Stimulated activated CD4-positive, alpha-beta T cell treated with anti-CD3 and anti-CD28 coated beads, Interleukin-2, amount 100 ng/mL, for 4 hours (primary cell): Measurements from ENCODE around the gene HBE1.
"Not testable (repeated sequence)": the region's sequence is repeated elsewhere in the genome, so short reads cannot be mapped to it uniquely, and the experiment has no call there.

Experiments
- DNase-seq: peaks from one replicate; pipeline ENCODE4 v3.0.0-alpha.2; 2020; ENCODE audit warnings: low read depth

HBE1 gene

GRCh38 chr11:5269715-5270147, at the start of gene HBE1:
Gene HBE1 (minus strand): TSS chr11:5269945. CDS start chr11:5269890, 55 bp downstream.
- no peak for DNase-seq

- DNase-seq: no peak
Measured at GRCh38 chr11:5317292-5317691, 47.5 kb upstream of the HBE1 start.

- not testable (repeated sequence) for DNase-seq
Measured at GRCh38 chr11:5313326-5314023, 43.7 kb upstream of the HBE1 start.

- DNase-seq: no peak
Measured at GRCh38 chr11:5310423-5310822, 40.7 kb upstream of the HBE1 start.

GRCh38 chr11:5307256-5308019, 37.7 kb upstream of the HBE1 start:
- DNase-seq: no peak

GRCh38 chr11:5304046-5304445, 34.3 kb upstream of the HBE1 start:
- no peak for DNase-seq

- DNase-seq: no peak
Measured at GRCh38 chr11:5303626-5304025, 33.9 kb upstream of the HBE1 start.

GRCh38 chr11:5301846-5302245, 32.1 kb upstream of the HBE1 start, which contains the start of gene OR51B4:
Gene OR51B4 (minus strand): TSS chr11:5301946. CDS start chr11:5301946, 0 bp downstream.
- DNase-seq: no peak

- DNase-seq: no peak
Measured at GRCh38 chr11:5300251-5300650, 30.5 kb upstream of the HBE1 start.

GRCh38 chr11:5298451-5298850, 28.7 kb upstream of the HBE1 start:
- no peak for DNase-seq

GRCh38 chr11:5297721-5298323, 28.1 kb upstream of the HBE1 start:
- DNase-seq: no peak

GRCh38 chr11:5294342-5294995, 24.7 kb upstream of the HBE1 start:
- not testable (repeated sequence) for DNase-seq

- no peak for DNase-seq
Measured at GRCh38 chr11:5293028-5293427, 23.3 kb upstream of the HBE1 start.

- no peak for DNase-seq
Measured at GRCh38 chr11:5291207-5291838, 21.6 kb upstream of the HBE1 start.

GRCh38 chr11:5290106-5290505, 20.4 kb upstream of the HBE1 start:
- no peak for DNase-seq

- no peak for DNase-seq
Measured at GRCh38 chr11:5289696-5290095, 20.0 kb upstream of the HBE1 start.

- no peak for DNase-seq
Measured at GRCh38 chr11:5288906-5289550, 19.3 kb upstream of the HBE1 start.

- no peak for DNase-seq
Measured at GRCh38 chr11:5288108-5288905, 18.6 kb upstream of the HBE1 start.

GRCh38 chr11:5286901-5287300, 17.2 kb upstream of the HBE1 start:
- no peak for DNase-seq

GRCh38 chr11:5286351-5286750, 16.6 kb upstream of the HBE1 start:
- no peak for DNase-seq
